GM12891 (cell line): Measurements from ENCODE around the gene NAXD.

Source experiments
- POLR2A ChIP-seq: IDR thresholded peaks from 2 replicates; pipeline ENCODE4 v1.6.1; 2011; ENCODE audit warnings: low read depth, low read length, control low read depth
- POLR2AphosphoS5 ChIP-seq: IDR thresholded peaks from 2 replicates; pipeline ENCODE4 v1.6.1; 2011; ENCODE audit warnings: low read depth, low read length, control low read depth
- TAF1 ChIP-seq: IDR thresholded peaks from 2 replicates; pipeline ENCODE4 v1.6.1; 2011; ENCODE audit warnings: low read depth, low read length, control low read depth

DNA sequence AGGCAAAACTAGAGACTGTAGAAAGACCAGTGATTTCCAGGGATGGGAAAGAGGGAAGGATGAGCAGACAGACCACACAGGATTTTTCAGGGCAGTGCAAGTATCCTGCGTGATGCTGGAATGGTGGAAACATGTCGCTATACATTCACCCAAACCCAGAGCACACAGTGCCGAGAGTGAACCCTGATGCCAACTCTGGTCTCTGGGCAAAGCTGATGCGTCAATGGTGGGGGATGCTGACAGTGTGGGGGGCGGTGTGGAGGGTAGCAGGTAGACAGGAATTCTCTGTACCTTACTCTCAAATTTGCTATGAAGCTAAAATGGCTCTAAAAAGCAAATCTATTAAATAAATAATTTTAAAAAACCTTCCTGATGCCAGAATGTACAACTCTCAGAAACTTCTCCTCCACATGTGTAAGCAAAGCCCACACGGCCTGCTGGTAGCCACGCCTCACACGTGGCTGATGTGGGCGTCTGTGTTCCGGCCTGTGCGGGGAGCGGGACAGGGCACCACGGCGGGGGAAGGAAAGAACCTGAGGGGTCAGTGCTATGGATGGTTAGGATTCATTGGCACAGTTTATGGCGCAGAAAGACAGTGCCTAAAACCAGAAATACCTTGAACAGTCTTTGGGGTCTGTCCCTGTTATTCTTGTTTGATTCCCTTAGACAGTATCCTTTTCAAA, 66.7 kb downstream of the NAXD start:
- TF ChIP-seq POLR2AphosphoS5 (no peak), POLR2A (no peak), TAF1 (no peak)
